ENCODE measurements around the gene CLPTM1L.

DNA sequence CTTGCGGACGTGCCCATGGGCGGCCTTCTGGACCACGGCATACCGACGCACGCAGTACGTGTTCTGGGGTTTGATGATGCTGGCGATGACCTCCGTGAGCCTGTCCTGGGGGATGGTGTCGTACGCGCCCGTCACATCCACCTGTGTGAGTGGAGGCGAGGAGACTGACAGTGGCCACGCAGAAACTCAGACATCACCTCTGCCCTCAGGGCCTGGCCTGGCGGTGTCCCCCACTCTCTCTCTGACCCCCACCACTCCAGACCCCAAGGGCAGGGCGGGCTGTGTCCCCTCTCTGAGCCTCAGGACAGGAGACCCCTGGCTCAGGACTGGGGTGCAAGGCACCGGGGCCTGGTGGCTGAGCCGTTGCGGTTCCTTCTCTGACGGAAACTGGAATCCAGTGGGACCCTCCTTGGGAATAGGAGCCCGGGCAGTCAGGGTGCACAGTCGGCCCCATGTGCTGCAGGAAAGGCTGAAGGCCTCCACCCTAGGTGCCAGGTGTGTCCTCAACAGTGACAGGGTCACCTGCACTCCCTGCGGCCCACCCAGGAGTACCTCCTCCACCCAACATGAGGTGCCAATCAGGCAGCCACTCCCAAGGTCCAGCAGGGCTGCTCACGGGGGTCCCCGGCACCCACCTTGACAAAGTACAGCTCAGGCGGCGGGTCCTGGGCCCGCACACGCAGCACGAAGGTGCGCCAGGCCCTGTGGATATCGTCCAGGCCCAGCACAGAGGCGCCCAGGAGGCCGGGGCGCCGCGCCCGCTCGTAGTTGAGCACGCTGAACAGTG, 66.0 kb downstream of the CLPTM1L start:
- TF ChIP-seq, protein P1, sequence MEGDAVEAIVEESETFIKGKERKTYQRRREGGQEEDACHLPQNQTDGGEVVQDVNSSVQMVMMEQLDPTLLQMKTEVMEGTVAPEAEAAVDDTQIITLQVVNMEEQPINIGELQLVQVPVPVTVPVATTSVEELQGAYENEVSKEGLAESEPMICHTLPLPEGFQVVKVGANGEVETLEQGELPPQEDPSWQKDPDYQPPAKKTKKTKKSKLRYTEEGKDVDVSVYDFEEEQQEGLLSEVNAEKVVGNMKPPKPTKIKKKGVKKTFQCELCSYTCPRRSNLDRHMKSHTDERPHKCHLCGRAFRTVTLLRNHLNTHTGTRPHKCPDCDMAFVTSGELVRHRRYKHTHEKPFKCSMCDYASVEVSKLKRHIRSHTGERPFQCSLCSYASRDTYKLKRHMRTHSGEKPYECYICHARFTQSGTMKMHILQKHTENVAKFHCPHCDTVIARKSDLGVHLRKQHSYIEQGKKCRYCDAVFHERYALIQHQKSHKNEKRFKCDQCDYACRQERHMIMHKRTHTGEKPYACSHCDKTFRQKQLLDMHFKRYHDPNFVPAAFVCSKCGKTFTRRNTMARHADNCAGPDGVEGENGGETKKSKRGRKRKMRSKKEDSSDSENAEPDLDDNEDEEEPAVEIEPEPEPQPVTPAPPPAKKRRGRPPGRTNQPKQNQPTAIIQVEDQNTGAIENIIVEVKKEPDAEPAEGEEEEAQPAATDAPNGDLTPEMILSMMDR (conservative IDR thresholded peaks at IDR 0.05; ENCODE audit: low read length), result no peak
- TF ChIP-seq EZH2phosphoT487 (IDR thresholded peaks at IDR 0.05; ENCODE audit: borderline replicate concordance, low read depth, low read length), result no peak
